IPS-11a (cell line): ENCODE results near the gene DNASE1L1.

ENCODE experiments used
- H3K4me3 ChIP-seq: one replicate; pipeline ENCODE4 v1.5.1; 2013; ENCODE audit warnings: low read depth, low read length, control low read depth

Gene DNASE1L1, protein sequence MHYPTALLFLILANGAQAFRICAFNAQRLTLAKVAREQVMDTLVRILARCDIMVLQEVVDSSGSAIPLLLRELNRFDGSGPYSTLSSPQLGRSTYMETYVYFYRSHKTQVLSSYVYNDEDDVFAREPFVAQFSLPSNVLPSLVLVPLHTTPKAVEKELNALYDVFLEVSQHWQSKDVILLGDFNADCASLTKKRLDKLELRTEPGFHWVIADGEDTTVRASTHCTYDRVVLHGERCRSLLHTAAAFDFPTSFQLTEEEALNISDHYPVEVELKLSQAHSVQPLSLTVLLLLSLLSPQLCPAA

DNA sequence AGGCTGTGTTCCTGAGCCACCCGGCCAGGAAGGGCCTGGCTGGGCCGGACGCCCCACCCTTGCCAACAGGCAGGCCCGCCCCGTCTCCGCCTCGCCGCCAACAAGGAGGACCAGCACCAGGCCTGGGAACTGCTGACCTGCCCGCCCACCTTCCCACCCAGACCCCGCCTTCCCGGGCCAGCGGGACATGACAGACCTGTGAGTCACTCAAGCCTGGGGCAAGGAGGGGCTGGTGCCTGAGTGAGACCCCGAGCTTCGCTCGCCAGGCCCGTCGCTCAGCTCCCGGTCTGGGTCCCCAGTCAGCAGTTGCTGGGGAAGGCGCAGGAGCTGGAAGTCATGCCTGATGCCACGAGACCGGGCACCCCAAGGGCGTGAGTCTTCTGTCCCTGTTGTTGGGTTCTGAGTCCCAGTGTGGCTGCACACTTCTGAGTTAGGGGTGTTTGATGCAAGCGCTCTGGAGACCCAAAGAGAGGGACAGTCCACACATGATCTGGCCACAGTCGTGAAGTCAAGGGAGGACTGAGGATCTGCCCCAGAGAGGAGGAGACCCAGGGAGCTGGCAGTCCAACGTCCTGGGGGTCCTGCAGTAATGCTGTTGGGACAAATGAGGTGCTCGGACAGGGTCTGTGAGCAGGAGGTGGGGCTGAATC is at the start of gene DNASE1L1:
TSS of gene DNASE1L1 (minus strand) at position 33 of the 650 bp plus-strand sequence. CDS start 3,686 bp downstream, outside the sequence.
- H3K4me3 ChIP-seq = no peak within 1 kb of the TSS

DNA sequence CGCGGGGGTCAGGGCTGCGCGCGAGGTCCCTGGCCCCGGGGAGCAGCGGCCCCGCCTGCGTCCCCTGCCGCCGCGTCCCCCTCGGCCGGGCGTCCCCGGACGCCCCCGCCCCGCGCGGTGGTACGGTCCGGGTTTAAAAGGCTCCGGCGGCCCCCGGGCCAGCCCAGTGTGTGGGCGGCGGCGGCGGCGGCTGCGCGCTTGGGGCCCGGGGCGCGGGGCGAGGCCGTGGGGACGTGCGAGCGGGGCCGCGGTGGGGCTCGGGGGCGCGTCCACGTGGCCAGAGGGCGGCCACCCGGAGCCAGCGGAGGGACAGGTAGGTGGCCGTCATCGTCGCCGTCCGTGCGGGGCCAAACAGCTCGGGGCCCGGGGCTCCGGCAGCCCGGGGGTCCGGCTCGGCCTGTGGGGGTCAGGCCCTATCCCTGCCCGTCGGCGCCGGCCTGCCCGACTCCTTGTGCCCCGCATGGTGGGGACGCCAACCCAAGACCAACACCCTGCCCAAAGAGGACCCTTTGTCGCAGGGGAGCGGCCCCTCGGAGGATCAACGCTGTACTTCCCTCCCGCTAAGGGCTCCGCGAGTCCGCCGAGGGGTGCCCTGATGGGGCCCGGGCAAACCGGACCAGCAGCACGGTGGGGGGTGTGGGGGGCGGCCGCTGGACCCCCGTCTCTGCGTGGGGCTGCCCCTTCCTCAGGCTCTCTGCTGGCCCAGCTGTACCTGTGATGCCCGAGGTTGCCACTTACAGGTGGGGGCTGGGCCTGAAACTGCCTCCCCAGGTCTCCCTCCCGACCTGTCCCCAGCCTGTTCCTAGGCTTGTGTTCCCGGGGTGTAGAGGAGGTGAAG is 49.3 kb upstream of the DNASE1L1 start, which contains the start of gene PLXNA3:
TSS of gene PLXNA3 (plus strand) at position 166 of the 838 bp plus-strand sequence. CDS start 1,903 bp downstream, outside the sequence.
- peak within 1 kb of the TSS; percentile 37 for H3K4me3 ChIP-seq

DNA sequence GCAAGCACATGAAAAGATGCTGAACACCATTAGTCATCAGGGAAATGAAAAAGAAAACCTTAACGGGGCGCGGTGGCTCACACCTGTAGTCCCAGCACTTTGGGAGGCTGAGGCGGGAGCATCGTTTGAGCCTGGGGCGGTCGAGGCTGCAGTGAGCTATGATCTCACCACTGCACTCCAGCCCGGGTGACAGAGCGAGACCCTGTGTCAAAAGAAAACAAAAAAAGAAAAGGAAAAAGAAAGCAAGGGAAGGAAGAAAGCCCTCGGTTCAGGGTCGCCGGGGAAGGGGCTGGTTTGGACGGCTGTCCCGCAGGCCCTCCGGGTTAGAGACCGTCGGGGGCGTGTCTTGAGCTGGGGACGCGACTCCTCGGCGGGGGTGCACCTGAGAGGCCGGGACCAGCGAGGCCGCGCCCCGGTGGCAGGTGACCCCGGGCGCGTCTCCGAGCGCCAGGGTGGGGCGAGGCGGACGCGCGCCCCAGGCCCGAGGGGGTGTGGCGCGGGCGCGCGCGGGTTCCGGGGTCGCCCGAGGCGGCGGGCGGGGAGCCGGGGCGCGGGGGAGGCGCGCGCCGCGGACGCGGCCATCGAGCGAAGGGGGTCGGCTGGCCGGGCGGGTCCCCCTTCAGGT is 48.5 kb upstream of the DNASE1L1 start:
- no peak overlapping the region for H3K4me3 ChIP-seq

DNA sequence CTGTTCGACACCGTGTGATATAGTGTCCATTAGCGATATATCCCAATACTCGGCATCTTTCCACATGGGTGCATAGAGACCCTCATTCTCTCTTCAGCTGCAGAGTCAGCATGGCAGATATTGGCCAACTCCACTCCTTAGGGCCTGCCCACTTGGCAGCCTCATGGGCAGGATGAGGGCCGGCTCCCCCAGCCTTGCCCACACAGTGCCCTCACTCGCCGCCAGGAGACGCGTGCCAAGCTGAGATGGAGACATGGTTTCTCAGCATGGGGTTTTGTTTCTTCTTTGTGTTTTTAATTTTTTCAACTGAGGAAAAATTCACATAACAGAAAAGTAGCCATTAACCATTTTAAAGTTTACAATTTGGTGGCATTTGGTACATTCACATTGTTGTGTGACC is 43.8 kb upstream of the DNASE1L1 start:
- no peak overlapping the region for H3K4me3 ChIP-seq

DNA sequence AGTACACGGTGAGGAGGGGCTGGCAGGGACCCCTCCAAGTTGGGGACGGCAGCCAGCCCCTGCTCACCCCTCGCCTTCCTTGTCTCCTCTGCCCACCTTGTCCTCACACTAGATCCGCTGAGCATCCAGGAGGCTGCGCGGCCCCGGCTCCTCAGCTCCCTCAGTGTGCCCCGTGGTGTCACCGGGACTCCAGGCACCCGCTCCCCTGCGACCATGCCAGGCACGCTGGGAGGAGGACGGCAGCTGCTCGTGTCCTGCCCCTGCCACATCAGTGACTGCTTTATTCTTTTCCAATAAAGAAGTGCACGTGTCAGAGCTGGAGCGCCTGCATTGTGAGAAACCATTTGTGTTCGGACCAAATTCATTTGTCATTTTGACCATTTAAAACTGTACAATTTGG is 41.3 kb upstream of the DNASE1L1 start:
- H3K4me3 ChIP-seq = no peak overlapping the region

DNA sequence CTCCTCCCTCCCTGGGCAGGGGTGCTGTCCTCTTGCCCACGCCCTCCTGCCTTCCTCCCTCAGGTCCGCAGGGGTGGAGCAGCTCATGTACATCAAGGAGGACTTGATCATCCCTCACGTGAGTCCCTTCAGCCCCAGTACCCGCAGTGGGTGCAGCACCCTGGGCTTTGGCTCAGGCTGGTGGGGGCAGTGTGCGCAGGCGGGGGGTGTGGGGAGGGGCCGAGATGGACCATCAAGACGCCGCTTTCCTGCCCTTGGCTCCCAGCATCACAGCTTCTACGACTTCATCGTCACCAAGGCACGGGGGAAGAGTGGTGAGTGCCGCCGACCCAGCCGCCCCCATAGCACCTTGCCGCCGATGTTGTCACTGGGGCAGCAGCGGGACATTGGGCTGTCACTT is 40.6 kb upstream of the DNASE1L1 start:
- H3K4me3 ChIP-seq = no peak overlapping the region

DNA sequence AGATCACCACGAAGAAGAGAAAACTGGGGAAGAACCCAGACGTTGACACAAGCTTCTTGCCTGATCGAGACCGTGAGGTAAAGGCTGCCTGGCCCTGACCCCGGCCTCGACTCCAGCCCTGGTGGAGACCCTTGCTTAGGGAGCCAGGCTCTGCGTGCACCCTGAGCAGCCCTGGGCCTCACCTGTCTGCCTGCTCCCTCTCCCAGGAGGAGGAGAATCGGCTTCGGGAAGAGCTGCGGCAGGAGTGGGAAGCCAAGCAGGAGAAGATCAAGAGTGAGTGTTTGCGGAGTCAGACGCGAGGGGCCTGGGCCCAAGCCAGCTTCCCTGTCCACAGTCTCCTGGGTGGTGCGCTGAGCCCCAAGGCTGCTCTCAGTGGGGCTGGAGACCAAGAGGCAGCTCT is 39.4 kb upstream of the DNASE1L1 start:
- H3K4me3 ChIP-seq = no peak overlapping the region

DNA sequence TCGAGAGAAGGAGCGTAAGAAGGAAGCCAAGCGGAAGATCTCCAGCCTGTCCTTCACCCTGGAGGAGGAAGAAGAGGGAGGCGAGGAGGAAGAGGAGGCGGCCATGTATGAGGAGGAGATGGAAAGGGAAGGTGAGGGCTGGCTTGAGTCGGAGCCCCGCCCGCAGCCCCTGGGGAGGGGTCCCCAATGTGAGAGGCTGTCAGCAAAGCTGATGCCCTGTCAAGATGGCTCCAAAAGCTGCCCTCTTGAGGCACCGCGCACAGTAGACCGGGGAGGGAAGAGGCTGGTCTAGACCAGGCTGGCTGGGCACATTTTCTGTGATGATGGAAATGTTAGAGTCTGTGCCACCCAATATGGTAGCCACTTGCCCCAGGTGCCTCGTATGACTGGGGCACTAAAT is 37.4 kb upstream of the DNASE1L1 start:
- H3K4me3 ChIP-seq = no peak overlapping the region

DNA sequence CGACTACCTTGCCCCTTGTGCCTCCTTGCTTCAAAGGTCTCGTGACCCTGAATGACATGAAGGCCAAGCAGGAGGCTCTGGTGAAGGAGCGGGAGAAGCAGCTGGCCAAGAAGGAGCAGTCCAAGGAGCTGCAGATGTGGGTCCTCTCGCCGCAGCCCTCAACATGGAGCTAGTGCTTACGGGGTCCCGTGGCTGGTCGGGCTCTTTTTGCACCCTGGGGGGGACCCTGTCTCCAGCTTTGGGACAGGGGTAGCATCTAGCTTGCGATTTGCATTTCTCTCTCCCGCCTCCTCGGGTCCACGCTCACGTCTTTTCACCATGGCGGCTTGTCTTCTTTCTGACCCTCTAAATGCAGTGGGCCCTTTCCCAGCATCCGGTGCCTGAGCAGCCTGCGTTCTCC is 36.7 kb upstream of the DNASE1L1 start:
- no peak overlapping the region for H3K4me3 ChIP-seq

DNA sequence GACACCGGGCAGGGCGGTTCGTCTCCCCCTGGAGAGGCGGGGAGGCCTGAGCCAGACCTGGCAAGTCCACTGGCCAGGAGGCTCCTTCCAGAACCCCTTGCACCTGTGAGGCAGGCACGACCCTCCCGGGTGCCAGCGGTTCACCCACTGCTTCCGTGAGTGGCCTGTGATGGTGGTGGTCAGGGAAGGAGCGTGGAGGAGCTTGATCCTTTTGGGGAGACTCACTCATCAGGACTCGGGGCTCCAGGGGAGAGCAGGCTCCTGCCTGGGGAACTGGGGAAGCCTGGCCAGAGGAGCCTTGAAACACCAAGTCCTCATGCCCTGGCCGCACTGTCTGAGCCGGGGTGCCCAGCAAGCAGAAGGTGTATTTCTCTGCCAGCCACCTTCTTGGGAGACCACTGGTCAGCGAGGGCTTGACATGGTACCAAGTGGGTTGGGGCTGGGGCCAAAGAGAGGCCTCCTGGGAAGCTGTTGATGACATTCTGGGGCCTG is 35.7 kb upstream of the DNASE1L1 start:
- H3K4me3 ChIP-seq = peak overlapping the region; percentile 30

DNA sequence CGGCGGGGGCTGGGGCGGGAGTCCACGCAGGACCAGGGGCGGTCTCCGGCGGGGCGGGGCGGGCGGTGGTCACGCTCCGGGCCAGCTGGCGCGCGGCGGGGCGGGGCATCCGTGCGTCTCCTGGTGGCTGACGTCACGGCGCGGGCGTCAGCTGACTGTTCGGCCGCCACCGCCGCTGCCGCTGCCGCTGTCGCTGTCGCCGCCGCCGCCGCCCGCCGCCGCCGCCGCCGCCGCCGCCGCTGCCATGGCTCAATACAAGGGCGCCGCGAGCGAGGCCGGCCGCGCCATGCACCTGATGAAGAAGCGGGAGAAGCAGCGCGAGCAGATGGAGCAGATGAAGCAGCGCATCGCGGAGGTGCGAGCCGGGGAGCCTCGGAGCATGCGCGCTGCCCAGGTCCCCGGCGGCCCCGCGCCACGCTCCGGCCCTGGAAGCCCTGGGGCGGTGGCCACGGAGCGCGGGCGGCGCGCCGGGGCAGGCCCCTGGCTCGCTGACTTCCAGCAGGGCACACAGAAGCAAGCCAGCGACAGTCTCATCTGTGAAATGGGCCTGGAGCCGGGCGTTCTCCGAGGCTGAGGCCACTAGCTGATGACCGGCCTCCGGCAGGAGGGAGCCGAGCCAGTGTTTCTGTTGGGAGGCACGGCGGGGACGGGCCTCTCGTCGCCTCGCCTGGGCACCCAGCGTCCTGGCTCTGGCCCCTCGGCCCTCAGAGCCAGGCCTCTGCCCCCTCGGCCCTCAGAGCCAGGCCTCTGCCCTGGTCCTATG is 35.1 kb upstream of the DNASE1L1 start, which contains the start of gene FAM50A:
TSS of gene FAM50A (plus strand) at position 150 of the 763 bp plus-strand sequence. CDS start at position 245, 95 bp downstream.
- H3K4me3 ChIP-seq = peak within 1 kb of the TSS; percentile 30

DNA sequence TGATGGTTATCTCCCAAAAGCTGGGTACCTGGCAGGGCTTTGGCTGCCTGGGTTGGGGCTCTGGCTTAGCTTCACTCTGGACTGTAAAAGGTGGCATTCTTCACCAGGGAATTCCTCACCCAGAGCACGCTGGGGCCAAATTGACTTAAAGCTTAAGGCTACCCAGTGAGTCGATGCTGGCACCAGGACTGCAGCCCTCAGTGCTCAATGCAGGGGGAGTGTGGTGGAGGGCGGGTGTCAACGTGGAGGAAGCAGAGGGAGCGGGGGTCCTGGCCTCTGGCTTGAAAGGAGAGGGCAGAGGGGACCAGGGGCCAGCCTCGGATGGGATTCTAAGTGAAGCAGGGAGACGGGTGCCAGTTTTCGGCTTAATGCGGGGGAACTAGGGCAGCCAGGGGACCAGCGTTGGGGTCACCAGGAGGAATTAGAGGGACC is 34.4 kb upstream of the DNASE1L1 start:
- H3K4me3 ChIP-seq = peak overlapping the region; percentile 17

DNA sequence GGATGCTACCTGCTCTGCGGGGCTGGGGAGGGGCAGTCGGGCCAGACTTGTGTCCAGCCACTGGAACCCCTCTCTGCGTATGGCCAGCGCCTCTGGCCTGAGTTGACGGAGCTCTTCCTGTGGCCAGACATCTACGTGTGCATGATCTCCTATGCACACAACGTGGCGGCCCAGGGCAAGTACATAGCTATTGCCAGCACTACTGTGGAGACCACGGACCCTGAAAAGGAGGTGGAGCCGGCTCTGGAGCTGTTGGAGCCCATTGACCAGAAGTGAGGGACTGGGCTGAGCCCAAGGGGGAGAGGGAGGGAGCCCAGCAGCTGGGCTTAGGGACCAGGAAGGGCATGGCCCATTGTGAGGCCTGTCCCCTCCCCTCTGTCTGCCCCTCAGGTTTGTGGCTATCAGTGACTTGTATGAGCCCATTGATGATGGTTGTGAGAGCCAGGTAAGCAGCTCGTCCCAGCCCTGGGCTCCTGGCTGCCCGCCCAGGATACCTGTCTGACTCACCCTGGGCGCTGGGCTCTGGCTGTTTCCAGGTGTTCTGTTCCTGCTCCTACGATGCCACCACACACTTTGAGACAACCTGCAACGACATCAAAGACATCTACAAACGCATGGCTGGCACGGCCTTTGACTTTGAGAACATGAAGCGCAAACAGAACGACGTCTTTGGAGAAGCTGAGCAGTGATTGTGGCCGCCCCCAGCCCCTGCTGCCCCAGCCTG is 33.1 kb upstream of the DNASE1L1 start:
- H3K4me3 ChIP-seq = no peak overlapping the region

DNA sequence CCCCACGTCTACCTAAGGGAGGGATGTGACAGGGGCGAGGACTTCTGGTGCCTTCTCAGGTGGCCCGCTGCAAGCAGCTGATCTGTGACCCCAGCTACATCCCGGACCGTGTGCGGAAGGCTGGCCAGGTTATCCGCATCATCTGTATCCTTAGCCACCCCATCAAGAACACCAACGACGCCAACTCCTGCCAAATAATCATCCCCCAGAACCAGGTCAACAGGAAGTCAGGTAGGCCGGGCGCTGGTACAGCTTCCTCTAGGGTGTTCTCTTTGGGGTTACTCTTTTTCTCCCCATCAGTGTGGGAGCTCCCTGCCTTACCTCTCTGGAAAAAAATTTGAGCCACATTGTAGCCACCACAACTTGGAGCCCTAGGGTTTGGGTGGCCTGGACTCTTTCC is 32.5 kb upstream of the DNASE1L1 start:
- H3K4me3 ChIP-seq = no peak overlapping the region

DNA sequence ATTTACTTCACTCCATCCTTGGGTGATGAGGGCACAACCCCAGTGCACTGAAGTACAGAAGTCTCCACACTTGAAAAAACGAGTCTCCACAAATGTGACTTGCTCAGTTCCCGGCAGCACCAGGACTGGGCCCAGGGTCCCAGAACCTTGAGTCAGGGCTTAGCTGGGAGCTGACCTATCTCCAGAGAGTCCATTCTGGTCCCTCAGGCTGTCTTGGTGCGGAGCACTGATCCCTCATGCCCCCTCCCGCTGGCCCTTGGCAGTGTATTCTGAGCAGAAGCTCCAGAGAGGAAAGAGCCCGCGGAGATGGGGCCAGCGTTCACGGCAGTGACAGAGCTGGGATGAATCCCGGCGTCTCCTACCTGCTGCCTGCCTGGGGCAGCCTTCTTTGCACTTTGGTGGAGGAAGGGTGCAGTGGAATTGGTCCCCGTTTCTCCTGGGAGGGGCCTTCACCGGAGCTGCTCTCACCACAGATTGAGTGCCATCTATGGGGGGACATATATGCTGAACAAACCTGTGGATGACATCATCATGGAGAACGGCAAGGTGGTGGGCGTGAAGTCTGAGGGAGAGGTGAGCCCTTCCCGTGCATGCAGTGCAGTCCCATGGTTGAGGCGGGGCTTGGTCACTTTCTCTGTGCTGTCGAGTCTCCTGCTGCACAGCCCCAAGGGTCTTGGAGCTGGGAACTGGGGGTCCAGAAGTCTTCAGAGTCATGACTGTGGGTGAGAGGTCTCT is 31.7 kb upstream of the DNASE1L1 start:
- H3K4me3 ChIP-seq = no peak overlapping the region

DNA sequence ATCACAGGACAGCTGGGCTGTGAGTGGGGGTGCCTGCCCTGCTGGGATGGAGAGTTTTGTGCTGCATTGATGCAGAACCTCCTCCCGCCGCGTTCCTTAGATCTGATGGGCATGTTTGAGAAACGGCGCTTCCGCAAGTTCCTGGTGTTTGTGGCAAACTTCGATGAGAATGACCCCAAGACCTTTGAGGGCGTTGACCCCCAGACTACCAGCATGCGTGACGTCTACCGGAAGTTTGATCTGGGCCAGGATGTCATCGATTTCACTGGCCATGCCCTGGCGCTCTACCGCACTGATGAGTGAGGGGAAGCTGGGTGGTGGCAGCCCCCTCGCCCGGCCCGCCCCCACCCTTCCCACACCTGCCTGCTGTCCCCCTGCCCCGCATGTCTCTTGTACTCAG is 30.8 kb upstream of the DNASE1L1 start:
- H3K4me3 ChIP-seq = no peak overlapping the region

DNA sequence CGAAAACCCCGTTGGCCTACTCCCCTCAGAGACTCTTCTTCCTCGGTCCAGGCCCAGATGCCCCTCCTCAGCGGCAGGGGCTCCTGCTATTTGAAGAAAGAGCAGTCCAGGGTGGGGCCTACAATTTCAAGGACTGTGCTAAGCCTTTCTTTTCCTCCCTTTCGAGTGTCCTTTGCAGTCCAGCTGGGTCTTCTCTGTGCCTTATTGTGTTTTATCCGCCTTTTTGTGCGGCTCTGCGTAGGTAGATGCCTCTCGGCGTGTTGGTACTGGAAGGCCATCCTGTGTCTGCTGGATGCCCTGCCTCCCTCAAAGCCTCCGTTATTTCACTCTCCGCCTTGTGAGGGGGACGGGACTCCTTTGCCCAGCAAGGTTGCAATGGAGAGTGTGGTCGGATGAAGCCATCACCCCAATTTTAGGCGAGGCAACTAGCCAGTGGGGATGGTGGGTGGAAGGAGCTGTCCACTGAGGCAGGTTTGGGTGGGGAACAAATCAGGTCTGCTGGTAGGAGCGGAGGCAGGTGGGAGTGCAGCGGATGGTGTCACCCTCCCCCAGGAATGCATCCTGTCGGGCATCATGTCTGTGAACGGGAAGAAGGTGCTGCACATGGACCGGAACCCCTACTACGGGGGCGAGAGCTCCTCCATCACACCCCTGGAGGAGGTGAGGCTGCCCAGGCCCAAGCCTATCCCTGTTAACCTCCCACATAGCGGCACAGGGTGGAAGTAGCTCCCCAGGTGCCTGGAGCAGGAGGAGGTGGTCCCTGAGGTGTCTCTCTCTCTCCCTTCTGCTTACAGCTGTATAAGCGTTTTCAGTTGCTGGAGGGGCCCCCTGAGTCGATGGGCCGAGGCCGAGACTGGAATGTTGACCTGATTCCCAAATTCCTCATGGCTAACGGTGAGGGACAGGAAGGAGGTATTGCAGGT is 29.2 kb upstream of the DNASE1L1 start:
- peak overlapping the region; percentile 65 for H3K4me3 ChIP-seq
